NOMO-1 treated with dmso at 0.1 percent for 144 hours (cell line): ENCODE results near the gene SH3GL3.

Experiments
- DNase-seq: peaks from one replicate; lab custom pipeline; 2025; ENCODE audit not compliant: unreplicated experiment; lab: John Stamatoyannopoulos, UW

SH3GL3 gene

GRCh38 chr15:83446904-83447709 is at the start of gene SH3GL3:
Gene SH3GL3 (plus strand): TSS chr15:83447341. CDS start chr15:83447534, 193 bp downstream.
- peak; percentile 60 for DNase-seq

GRCh38 chr15:83398626-83399025 is 48.5 kb upstream of the SH3GL3 start:
- no peak for DNase-seq

GRCh38 chr15:83404121-83404520 is 43.0 kb upstream of the SH3GL3 start:
- DNase-seq: no peak

- no peak for DNase-seq
These were observed 36.6 kb upstream of the SH3GL3 start for GRCh38 chr15:83410532-83410931.

GRCh38 chr15:83413054-83413719 is 34.0 kb upstream of the SH3GL3 start:
- DNase-seq: no peak

GRCh38 chr15:83422081-83422480 is 25.1 kb upstream of the SH3GL3 start:
- DNase-seq: no peak

GRCh38 chr15:83422541-83422940 is 24.6 kb upstream of the SH3GL3 start:
- no peak for DNase-seq

GRCh38 chr15:83424101-83424500 is 23.0 kb upstream of the SH3GL3 start:
- no peak for DNase-seq

- no peak for DNase-seq
These were observed 16.7 kb upstream of the SH3GL3 start for GRCh38 chr15:83430441-83430840.

GRCh38 chr15:83431521-83431920 is 15.6 kb upstream of the SH3GL3 start:
- no peak for DNase-seq

- no peak for DNase-seq
These were observed 11.9 kb upstream of the SH3GL3 start for GRCh38 chr15:83435202-83435601.

- no peak for DNase-seq
These were observed 11.4 kb upstream of the SH3GL3 start for GRCh38 chr15:83435782-83436181.

- DNase-seq: no peak
These were observed 10.5 kb upstream of the SH3GL3 start for GRCh38 chr15:83436513-83437158.

GRCh38 chr15:83443076-83443847 is 3.9 kb upstream of the SH3GL3 start:
- no peak for DNase-seq

- DNase-seq: no peak
These were observed 2.2 kb upstream of the SH3GL3 start for GRCh38 chr15:83444936-83445335.

- no peak for DNase-seq
These were observed 1.5 kb upstream of the SH3GL3 start for GRCh38 chr15:83445643-83446042.

- no peak for DNase-seq
These were observed 724 bp upstream of the SH3GL3 start for GRCh38 chr15:83446417-83446816.

- DNase-seq: no peak
These were observed 2.1 kb downstream of the SH3GL3 start for GRCh38 chr15:83449250-83449671.

GRCh38 chr15:83449937-83450506 is 2.9 kb downstream of the SH3GL3 start:
- DNase-seq: no peak

GRCh38 chr15:83457149-83457548 is 10.0 kb downstream of the SH3GL3 start:
- no peak for DNase-seq

- no peak for DNase-seq
These were observed 11.2 kb downstream of the SH3GL3 start for GRCh38 chr15:83458381-83458780.
